Stimulated activated CD8-positive, alpha-beta memory T cell treated with anti-CD3 and anti-CD28 coated beads, Interleukin-15, amount 100 ng/mL, for 1 hour (primary cell): ENCODE measurements around the gene SCRG1.

Source experiments
- DNase-seq: peaks from one replicate; pipeline ENCODE4 v3.0.0-alpha.2; 2020; ENCODE audit warnings: low read depth

SCRG1 gene

DNA sequence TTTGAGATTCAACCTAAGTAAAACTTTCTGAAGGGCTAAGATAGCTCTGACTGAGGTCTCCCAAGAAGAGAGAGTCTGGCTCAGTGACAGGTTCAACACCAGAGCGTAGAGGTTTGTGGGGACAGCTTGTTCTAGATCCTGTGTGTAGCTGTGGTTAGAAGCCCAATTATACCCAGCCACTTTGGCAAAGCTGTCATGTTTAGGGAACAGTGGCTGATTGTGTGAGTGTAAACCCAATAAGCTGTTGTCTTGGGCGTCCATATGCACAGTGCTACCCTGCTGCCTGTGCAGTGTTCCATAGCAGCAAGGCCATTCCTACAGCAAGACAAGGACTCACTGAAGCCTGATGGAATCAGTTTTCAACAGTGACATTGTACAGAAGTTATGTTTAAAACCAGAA is 11.2 kb upstream of the SCRG1 start:
- no peak for DNase-seq

GRCh38 chr4:173405840-173406606 is 7.1 kb upstream of the SCRG1 start:
- no peak for DNase-seq

GRCh38 chr4:173404296-173404865 is 5.5 kb upstream of the SCRG1 start:
- no peak for DNase-seq

GRCh38 chr4:173403051-173403450 is 4.1 kb upstream of the SCRG1 start:
- DNase-seq = no peak

GRCh38 chr4:173401063-173401462 is 2.1 kb upstream of the SCRG1 start:
- no peak for DNase-seq

DNA sequence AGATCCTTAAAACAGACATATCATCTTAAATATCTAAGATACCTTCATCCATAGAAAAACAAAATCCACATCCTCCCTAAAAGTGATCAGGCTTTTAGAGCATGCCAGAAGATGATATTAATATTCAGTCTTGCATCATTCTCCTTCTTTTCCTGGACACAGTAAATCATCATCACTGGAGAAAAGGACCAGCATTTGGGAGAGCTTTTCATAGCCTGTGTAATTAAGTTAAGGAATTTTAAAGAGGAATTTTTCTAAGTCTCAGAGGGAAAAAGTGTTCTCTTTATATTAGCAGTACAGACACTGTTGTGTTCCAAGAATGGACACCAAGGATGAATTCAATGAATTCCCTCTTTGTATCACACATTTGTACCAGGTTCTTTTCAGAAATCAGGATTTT is 696 bp downstream of the SCRG1 start:
- DNase-seq = no peak

- DNase-seq = no peak
These were observed 1.3 kb downstream of the SCRG1 start for GRCh38 chr4:173397604-173398003.

DNA sequence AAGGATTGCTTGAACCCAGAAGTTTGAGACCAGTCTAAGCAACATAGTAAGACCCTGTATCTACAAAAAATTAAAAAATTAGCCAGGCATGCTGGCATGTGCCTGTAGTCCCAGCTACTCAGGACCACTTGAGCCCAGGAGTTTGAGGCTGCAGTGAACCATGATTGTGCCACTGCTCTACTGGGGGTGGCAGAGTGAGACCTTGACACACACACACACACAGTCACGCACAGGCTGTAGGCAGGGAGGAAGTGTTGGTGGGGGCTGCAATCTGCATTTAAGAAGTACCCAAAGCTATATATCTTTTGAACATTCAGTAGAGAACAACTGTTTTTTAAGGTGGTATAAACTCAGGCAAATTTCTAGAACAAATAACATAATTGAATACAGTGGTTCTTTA is 7.2 kb downstream of the SCRG1 start:
- DNase-seq = no peak

- DNase-seq = no peak
These were observed 12.2 kb downstream of the SCRG1 start for GRCh38 chr4:173386751-173387150.

GRCh38 chr4:173382349-173382748 is 16.6 kb downstream of the SCRG1 start:
- DNase-seq = no peak

DNA sequence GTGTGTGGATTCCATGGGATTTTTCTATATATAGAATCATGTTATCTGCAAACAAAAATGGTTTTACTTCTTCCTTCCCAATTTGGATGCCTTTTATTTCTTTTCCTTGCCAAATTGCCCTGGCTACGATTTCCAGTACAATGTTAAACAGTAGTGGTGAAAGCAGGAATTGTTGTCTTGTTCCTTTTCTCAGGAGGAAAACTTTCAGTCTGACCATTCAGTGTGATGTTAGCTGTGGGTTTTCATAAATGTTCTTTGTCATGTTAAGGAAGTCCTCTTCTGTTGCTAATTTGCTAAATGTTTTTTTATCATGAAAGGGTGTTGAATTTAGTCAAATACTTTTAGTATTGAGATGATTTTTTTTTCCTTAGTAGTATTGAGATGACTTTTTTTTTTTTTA is 17.3 kb downstream of the SCRG1 start:
- DNase-seq = no peak

DNA sequence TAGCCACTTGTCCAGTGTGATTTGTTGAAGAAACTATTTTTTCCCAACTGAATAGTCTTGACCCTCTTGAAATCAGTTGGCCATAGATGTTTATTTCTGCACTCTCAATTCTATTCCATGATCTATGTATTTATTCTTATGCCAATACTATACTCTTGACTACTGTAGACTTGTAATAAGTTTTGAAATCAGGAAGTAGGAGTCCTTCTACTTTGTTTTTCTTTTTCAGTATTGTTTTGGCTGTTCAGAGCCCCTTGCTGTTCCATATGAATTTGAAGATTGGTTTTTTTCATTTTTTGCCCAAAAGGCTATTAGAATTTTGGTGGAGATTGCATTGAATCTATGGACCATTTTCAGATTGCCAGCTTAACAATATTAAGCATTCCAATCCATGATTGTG is 17.9 kb downstream of the SCRG1 start:
- no peak for DNase-seq

DNA sequence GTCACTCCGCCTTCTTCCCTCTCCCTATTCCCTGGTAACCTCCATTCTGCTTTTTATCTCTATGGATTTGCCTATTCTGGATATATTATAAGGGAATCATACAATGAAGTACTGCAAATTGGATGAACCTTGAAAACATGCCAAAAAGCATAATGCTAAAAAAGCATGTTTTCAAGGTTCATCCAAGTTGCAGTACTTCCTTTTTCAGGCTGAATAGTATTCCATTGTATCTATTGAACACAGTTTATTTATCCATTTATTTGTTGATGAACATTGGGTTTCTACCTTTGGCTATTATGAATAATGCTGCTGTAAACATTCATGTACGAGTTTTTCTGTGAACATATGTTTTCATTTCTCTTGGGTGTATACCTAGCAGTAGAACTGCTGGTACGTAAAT is 19.0 kb downstream of the SCRG1 start:
- DNase-seq = no peak

DNA sequence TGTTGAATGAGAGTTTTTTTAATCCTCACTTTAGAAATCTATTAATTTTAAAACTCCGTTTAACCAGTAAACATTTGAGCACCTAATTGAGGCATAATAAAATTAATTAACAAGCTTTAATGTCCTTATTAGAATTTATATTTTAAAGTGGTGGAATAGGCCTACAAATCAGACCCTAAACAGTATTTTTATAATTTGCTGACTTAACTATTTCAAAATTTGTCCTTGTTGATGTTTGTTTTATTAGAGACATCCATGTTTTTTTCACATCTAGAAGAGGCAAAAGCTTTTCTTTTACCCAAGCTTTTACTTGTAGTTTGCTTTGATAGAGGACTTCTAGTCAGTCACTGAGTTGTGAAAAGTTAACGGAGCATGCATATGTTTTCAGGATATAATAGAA is 24.3 kb downstream of the SCRG1 start:
- no peak for DNase-seq

DNA sequence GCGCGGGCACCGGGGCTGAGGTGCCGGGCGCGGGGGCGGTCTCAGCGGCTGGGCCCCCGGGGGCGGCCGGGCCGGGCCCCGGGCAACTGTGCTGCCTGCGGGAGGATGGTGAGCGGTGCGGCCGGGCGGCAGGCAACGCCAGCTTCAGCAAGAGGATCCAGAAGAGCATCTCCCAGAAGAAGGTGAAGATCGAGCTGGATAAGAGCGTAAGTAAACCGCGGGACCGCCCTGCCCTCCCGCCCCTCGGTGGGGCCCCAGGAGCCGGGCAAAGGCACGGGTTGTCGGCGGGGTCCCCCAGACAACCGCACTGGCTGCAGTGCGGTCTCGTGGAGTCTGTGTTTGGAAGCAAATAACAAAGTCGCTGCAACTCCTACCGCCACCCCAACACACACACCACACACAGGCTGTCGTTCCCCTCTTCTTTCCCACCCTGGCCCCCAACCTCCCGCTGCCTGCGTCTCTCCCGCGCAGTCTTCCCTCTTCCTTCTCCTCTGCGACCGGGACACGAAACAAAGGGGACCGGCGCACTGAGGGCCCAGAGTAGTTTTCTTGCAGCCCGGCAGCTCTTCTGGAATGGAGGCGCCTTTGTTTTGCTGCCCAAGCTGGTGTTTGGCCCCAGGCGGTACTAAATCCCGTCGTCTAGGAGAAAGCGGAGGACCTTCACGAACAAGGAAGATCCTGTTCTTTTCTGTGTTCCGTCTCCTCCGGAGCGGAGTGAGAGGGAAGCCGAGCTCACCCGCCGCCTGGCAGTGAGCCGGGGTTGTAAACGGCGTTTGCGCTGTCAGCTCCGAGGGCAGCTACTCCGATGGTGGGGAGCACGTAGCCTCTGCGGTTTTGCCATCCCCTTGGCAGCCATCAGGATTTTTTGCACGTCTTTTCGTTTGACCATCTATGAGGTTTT is 27.4 kb downstream of the SCRG1 start:
- DNase-seq = peak; percentile 5

DNA sequence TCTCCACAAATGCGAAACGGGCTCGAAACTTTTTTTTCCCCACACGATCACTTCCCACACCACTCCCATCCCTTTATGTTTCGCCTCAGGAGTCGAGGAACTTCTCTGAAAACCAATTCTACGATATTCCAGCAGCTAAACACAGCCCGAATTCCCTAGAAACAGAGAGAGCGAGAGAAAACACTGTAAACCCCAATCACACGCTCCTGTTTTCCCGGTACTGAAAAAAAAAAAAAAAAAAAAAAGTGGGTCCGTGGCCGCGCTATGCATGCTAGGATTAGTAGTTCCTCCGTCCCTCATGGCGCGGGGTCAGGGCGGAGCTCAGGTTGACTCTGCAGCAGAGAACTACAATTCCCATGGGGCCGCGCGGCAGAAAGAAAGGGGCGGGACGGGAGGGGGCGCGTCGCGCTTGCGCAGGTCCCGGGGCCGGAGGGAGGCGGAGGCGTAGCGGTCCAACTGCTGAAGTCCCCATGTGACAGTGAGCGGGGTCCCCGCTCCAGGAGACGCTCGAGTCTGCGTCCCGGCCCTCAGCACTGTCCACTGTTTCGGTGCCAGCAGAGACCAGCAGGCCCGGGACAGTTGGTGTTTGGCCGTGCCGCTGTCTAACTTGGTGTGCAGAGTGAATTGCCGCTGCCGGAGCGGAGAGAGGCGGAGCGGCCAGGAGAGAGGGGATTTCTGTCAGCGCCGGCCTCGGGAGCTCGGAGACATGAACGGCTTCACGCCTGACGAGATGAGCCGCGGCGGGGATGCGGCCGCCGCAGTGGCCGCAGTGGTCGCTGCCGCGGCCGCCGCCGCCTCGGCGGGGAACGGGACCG is 28.2 kb downstream of the SCRG1 start, which contains the start of gene SAP30:
TSS of gene SAP30 (plus strand) at position 478 of the 815 bp plus-strand sequence. CDS start at position 707, 229 bp downstream.
- peak; percentile 95 for DNase-seq

GRCh38 chr4:173370130-173370476 is 28.8 kb downstream of the SCRG1 start:
- peak; percentile 34 for DNase-seq

GRCh38 chr4:173367946-173368345 is 31.0 kb downstream of the SCRG1 start:
- DNase-seq = no peak

DNA sequence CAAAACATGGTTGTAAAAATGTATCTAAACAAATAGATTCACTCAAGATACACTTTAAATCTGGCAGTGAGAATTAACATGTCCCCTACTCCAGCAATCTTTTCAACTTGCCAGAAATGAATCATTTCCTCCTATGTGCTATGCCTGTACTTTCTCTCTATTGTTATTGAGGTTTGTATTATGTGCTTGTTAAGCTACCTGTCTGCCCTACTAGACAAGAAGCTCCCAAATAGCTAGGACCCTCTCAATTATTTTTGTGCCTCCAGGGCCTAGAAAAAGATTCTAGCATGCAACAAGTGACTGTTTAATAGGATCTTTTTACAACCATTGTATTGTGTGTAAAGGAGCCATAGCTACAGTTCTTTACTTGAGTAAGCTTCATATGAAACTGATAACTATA is 31.6 kb downstream of the SCRG1 start:
- no peak for DNase-seq

- DNase-seq = no peak
These were observed 33.4 kb downstream of the SCRG1 start for GRCh38 chr4:173365359-173365996.

DNA sequence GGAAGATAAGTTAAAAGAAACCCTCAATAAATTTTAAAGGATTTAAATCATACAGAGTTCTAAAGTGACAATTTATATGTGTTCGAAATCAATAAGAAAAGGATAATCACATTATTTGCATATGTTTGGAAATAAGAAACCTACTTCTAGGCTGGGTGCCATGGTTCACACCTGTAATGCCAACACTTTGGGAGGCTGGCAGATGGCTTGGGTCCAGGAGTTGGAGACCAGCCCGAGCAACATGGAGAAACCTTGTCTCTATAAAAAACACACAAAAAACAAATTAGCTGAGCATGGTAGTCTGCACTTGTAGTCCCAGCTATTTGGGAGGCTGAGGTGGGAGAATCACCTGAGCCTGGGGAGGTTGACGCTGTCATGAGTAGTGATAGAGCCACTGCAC is 36.2 kb downstream of the SCRG1 start:
- no peak for DNase-seq
